ENCODE measurements around the gene GAS7. TPM values are rescaled to one million over a fixed set of nuclear protein-coding genes. Genes with fewer than 3 reads are reported as not detected.

Gene GAS7
- total RNA-seq, 1 donor from 2014 or later = 47.7 TPM

GRCh38 chr17:10046786-10047785 is 151.3 kb downstream of the GAS7 start:
- Mint-ChIP-seq H3K9me3 (no peaks in the 10 kb centered on the region), H3K4me1 (peaks cover 8% of the 10 kb centered on the region), H3K27ac (no peak overlapping the region), H3K27me3 (ENCODE audit: low read depth) (no peaks in the 10 kb centered on the region), H3K4me3 (no peak overlapping the region), H3K36me3 (no peaks in the 10 kb centered on the region)
- DNase-seq (ENCODE audit: low spot score in 2 of 2, unreplicated experiment in 2 of 2) = no peak
- TF ChIP-seq, protein P1, sequence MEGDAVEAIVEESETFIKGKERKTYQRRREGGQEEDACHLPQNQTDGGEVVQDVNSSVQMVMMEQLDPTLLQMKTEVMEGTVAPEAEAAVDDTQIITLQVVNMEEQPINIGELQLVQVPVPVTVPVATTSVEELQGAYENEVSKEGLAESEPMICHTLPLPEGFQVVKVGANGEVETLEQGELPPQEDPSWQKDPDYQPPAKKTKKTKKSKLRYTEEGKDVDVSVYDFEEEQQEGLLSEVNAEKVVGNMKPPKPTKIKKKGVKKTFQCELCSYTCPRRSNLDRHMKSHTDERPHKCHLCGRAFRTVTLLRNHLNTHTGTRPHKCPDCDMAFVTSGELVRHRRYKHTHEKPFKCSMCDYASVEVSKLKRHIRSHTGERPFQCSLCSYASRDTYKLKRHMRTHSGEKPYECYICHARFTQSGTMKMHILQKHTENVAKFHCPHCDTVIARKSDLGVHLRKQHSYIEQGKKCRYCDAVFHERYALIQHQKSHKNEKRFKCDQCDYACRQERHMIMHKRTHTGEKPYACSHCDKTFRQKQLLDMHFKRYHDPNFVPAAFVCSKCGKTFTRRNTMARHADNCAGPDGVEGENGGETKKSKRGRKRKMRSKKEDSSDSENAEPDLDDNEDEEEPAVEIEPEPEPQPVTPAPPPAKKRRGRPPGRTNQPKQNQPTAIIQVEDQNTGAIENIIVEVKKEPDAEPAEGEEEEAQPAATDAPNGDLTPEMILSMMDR (IDR thresholded peaks at IDR 0.05; ENCODE audit: unreplicated experiment) = no peak

GRCh38 chr17:10045871-10046658 is 152.3 kb downstream of the GAS7 start:
- no peaks in the 10 kb centered on the region for H3K36me3 Mint-ChIP-seq
- peaks cover 6% of the 10 kb centered on the region for H3K4me1 Mint-ChIP-seq
- TF ChIP-seq, protein P1 (IDR thresholded peaks at IDR 0.05; ENCODE audit: unreplicated experiment) = no peak
- no peak overlapping the region for H3K4me3 Mint-ChIP-seq
- H3K27ac Mint-ChIP-seq = no peak overlapping the region
- DNase-seq (ENCODE audit: low spot score in 2 of 2, unreplicated experiment in 2 of 2) = no peak
- H3K27me3 Mint-ChIP-seq (ENCODE audit: low read depth) = no peaks in the 10 kb centered on the region
- no peaks in the 10 kb centered on the region for H3K9me3 Mint-ChIP-seq

DNA sequence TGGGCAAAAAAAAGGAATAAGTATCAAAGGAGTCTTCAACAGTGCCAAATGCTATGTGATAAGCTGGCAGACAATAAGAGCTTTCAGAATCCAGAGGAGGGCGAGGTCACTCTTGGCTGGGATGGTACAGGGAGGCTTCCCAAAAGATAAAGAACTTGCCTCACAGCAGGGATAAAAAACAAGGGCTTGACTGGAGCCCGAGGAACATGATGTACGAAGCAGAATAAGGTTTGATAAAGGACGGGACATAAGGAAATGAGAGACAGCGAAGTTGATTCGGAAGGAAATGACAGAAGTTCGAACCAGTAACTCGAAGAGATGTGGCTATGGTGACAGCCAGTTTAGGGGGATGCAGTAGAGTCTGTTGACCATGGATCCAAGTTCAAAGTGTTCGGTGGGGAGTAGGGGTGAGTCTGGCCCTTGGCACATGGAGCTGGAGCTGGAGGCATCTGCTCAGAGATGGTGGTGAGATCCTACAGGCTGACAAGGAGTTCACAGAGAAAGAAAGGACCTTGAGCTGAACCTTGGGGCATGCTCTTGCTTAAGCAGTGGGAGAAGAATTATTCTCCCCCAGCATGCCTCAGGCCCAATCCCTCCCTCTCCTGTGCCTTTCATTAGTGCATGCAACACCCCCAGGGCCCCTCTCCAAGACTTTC is 155.7 kb downstream of the GAS7 start:
- Mint-ChIP-seq H3K4me3 (no peak overlapping the region), H3K36me3 (no peaks in the 10 kb centered on the region), H3K4me1 (peaks cover 7% of the 10 kb centered on the region), H3K27me3 (ENCODE audit: low read depth) (no peaks in the 10 kb centered on the region), H3K9me3 (no peaks in the 10 kb centered on the region), H3K27ac (no peak overlapping the region)
- TF ChIP-seq, protein P1 (IDR thresholded peaks at IDR 0.05; ENCODE audit: unreplicated experiment) = no peak
- no peak for DNase-seq (ENCODE audit: low spot score in 2 of 2, unreplicated experiment in 2 of 2)

GRCh38 chr17:10041916-10042588 is 156.4 kb downstream of the GAS7 start:
- Mint-ChIP-seq H3K9me3 (no peaks in the 10 kb centered on the region), H3K27me3 (ENCODE audit: low read depth) (no peaks in the 10 kb centered on the region), H3K4me1 (peaks cover 7% of the 10 kb centered on the region), H3K36me3 (no peaks in the 10 kb centered on the region), H3K4me3 (no peak overlapping the region), H3K27ac (no peak overlapping the region)
- TF ChIP-seq, protein P1 (IDR thresholded peaks at IDR 0.05; ENCODE audit: unreplicated experiment) = no peak
- DNase-seq (ENCODE audit: low spot score in 2 of 2, unreplicated experiment in 2 of 2) = no peak

GRCh38 chr17:10041287-10041612 is 157.2 kb downstream of the GAS7 start:
- Mint-ChIP-seq H3K27ac (peak overlapping the region; percentile 13), H3K27me3 (ENCODE audit: low read depth) (no peaks in the 10 kb centered on the region), H3K4me3 (no peak overlapping the region), H3K36me3 (no peaks in the 10 kb centered on the region), H3K4me1 (peaks cover 7% of the 10 kb centered on the region), H3K9me3 (no peaks in the 10 kb centered on the region)
- no peak for DNase-seq (ENCODE audit: low spot score in 2 of 2, unreplicated experiment in 2 of 2)
- TF ChIP-seq, protein P1 (IDR thresholded peaks at IDR 0.05; ENCODE audit: unreplicated experiment) = no peak
